Hepatocyte (in vitro differentiated cells): ENCODE data around the gene ARSJ.

Source experiments
- EZH2 ChIP-seq: fragments of 200-600 bp; sonication (generic); IDR thresholded peaks from 2 replicates; pipeline ENCODE4 v1.6.1; 2016; ENCODE audit warnings: antibody characterized with exemption, mild to moderate bottlenecking, borderline replicate concordance
- EZH2phosphoT487 ChIP-seq: fragments of 200-600 bp; sonication (generic); IDR thresholded peaks from one replicate; pipeline ENCODE4 v1.6.1; 2018; ENCODE audit warnings: antibody characterized with exemption, mild to moderate bottlenecking, low read depth, moderate library complexity; ENCODE audit not compliant: unreplicated experiment, severe bottlenecking
- TF ChIP-seq, protein P1 (sequence below): fragments of 200-600 bp; sonication (generic); IDR thresholded peaks from 2 replicates; pipeline ENCODE4 v1.5.1; 2016; ENCODE audit warnings: antibody characterized with exemption, mild to moderate bottlenecking; ENCODE audit not compliant: poor library complexity

DNA sequence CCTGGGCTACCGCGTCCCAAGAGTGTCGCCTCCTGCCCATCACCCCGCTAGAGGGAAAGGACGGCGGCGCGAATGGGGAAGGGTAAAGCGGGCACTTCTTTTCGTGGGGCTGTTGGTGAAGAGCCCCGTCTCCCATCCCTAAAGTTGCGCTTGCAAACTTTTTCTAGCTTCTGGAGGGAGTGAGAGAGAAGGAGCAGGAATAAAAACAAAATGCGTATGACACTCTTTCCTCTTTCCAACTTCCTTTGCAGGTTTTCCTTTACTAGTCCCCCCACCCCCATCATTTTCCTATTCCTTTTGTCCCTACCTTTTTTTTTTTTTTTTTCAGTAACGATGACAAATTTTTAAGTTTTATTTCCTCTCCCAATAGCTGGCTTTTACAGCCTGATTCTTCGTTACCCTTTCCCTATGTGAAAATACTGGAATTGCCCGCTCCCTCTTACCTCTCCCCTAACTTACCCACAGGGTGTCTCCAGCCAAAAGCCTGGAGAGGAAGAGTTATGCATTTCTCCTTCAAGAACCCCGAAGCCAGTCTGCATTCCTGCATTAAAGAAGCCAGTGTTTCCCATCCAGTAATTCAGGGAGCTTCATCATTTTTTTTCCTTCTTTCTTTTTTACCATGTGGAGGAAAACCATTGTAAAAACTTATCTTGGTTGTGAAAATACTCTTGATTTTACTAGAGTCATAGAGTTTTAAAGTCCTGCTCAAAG, 613 bp upstream of the ARSJ start:
- TF ChIP-seq, protein P1, sequence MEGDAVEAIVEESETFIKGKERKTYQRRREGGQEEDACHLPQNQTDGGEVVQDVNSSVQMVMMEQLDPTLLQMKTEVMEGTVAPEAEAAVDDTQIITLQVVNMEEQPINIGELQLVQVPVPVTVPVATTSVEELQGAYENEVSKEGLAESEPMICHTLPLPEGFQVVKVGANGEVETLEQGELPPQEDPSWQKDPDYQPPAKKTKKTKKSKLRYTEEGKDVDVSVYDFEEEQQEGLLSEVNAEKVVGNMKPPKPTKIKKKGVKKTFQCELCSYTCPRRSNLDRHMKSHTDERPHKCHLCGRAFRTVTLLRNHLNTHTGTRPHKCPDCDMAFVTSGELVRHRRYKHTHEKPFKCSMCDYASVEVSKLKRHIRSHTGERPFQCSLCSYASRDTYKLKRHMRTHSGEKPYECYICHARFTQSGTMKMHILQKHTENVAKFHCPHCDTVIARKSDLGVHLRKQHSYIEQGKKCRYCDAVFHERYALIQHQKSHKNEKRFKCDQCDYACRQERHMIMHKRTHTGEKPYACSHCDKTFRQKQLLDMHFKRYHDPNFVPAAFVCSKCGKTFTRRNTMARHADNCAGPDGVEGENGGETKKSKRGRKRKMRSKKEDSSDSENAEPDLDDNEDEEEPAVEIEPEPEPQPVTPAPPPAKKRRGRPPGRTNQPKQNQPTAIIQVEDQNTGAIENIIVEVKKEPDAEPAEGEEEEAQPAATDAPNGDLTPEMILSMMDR = no peak
- no peak for TF ChIP-seq EZH2
- TF ChIP-seq EZH2phosphoT487 = no peak
